WTC11 (cell line): ENCODE data around the gene NLRP1.

Source experiments
- CREM ChIP-seq: sonication (generic); formaldehyde crosslinking; IDR thresholded peaks from 2 replicates; pipeline ENCODE4 v1.8.1; 2022; ENCODE audit warnings: mild to moderate bottlenecking, missing genetic modification reagents, moderate library complexity
- CTCF ChIP-seq: fragments of 200-600 bp; IDR thresholded peaks from 2 replicates; pipeline ENCODE4 v1.8.0; 2022; ENCODE audit warnings: antibody characterized with exemption
- ESRRA ChIP-seq: sonication (generic); formaldehyde crosslinking; IDR thresholded peaks from 2 replicates; pipeline ENCODE4 v1.8.1; 2022; ENCODE audit warnings: mild to moderate bottlenecking, missing genetic modification reagents, borderline replicate concordance
- ETV6 ChIP-seq: sonication (generic); formaldehyde crosslinking; IDR thresholded peaks from 2 replicates; pipeline ENCODE4 v1.8.1; 2022; ENCODE audit warnings: mild to moderate bottlenecking, missing genetic modification reagents
- FOXK1 ChIP-seq: sonication (generic); formaldehyde crosslinking; IDR thresholded peaks from 2 replicates; pipeline ENCODE4 v1.8.0; 2022; ENCODE audit warnings: mild to moderate bottlenecking, moderate library complexity, missing genetic modification reagents
- IRF2 ChIP-seq: sonication (generic); formaldehyde crosslinking; IDR thresholded peaks from 2 replicates; pipeline ENCODE4 v1.8.0; 2022; ENCODE audit warnings: low read depth, missing genetic modification reagents, borderline replicate concordance
- NFE2L1 ChIP-seq: sonication (generic); formaldehyde crosslinking; IDR thresholded peaks from 2 replicates; pipeline ENCODE4 v1.8.1; 2023; ENCODE audit warnings: missing genetic modification reagents
- NFYB ChIP-seq: sonication (generic); formaldehyde crosslinking; conservative IDR thresholded peaks from 2 replicates; pipeline ENCODE4 v1.8.0; 2022; ENCODE audit warnings: low read depth, missing genetic modification reagents
- NR1H2 ChIP-seq: sonication (generic); formaldehyde crosslinking; IDR thresholded peaks from 2 replicates; pipeline ENCODE4 v1.9.0; 2021; ENCODE audit warnings: mild to moderate bottlenecking, moderate library complexity, missing genetic modification reagents
- NR2C2 ChIP-seq: sonication (generic); formaldehyde crosslinking; IDR thresholded peaks from 2 replicates; pipeline ENCODE4 v1.8.0; 2022; ENCODE audit warnings: mild to moderate bottlenecking, missing genetic modification reagents
- TCF7 ChIP-seq: sonication (generic); formaldehyde crosslinking; IDR thresholded peaks from 2 replicates; pipeline ENCODE4 v1.8.0; 2022; ENCODE audit warnings: mild to moderate bottlenecking, low read depth, missing genetic modification reagents, moderate library complexity

- TF ChIP-seq CTCF (no peak), ETV6 (CRISPR knock-in tag) (no peak), NR2C2 (no peak), NR1H2 (CRISPR knock-in tag) (no peak), IRF2 (CRISPR knock-in tag) (no peak), FOXK1 (CRISPR knock-in tag) (no peak), NFYB (CRISPR knock-in tag) (no peak), TCF7 (no peak), CREM (no peak), NFE2L1 (CRISPR knock-in tag) (no peak), ESRRA (CRISPR knock-in tag) (no peak)
These were observed 53.3 kb downstream of the NLRP1 start for GRCh38 chr17:5531085-5531418.
